ENCODE results near the gene VPS72.
A peak's percentile ranks its signal among the peaks of the same experiment; 100 is the strongest.

GRCh38 chr1:151189637-151190445 is at the start of gene VPS72:
- TF ChIP-seq ESRRA (CRISPR knock-in tag; IDR thresholded peaks at IDR 0.05; ENCODE audit: borderline replicate concordance) (no peak), ATF1 (CRISPR knock-in tag; IDR thresholded peaks at IDR 0.05) (no peak), ZBTB43 (CRISPR knock-in tag; IDR thresholded peaks at IDR 0.05) (no peak), CTCF (IDR thresholded peaks at IDR 0.05) (no peak), ZNF317 (CRISPR knock-in tag; IDR thresholded peaks at IDR 0.05; ENCODE audit: borderline replicate concordance, low read depth) (no peak), IRF1 (CRISPR knock-in tag; IDR thresholded peaks at IDR 0.05) (no peak), MAX (CRISPR knock-in tag; IDR thresholded peaks at IDR 0.05) (peak; percentile 68), AFF4 (CRISPR knock-in tag; IDR thresholded peaks at IDR 0.05; ENCODE audit: borderline replicate concordance) (no peak)
